Activated CD8-positive, alpha-beta memory T cell treated with anti-CD3 and anti-CD28 coated beads, Interleukin-2, amount 50 U/mL, for 4 hours (primary cell): Measurements from ENCODE around the gene FAM110A.
"Not testable (repeated sequence)": the region's sequence is repeated elsewhere in the genome, so short reads cannot be mapped to it uniquely, and the experiment has no call there.

ENCODE experiments used
- DNase-seq: peaks from one replicate; pipeline ENCODE4 v3.0.0-alpha.2; 2020

FAM110A gene

DNA sequence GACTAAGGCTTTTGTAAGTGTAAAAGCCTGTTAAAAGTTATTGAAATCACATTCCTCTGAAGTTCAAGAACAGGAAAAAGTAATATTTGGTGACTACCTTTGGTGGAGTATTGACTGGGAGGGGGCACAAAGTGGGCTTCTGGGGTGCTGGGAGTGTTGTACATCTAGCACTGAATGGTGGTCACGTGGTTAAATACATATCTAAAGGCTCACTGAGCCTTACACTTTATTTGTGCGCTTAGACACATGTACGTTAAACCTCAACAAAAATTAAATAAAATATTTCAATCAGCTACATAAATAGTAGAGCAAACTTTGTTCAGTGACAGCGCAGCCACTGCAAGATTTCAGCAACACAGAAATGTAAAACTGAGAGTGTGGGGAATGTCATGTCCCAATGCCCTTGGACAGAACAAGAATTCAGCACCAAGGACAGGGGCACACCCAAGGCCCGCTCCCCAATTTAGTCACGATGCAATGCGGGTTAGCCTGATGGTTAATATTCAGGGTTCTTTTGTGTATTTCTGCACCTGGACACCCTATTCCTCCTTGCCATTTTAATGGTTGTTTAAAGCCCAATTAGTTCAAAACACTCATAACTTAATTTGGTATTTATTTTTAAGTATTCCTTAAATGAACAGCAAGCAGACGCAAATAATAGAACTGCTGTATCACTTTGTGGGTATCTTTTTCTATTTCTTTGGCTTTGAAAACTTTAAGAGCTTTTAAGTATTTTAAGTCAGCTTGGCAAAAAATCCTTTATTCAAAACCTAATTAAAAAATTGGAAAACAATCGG is 45.2 kb downstream of the FAM110A start:
- no peak for DNase-seq

DNA sequence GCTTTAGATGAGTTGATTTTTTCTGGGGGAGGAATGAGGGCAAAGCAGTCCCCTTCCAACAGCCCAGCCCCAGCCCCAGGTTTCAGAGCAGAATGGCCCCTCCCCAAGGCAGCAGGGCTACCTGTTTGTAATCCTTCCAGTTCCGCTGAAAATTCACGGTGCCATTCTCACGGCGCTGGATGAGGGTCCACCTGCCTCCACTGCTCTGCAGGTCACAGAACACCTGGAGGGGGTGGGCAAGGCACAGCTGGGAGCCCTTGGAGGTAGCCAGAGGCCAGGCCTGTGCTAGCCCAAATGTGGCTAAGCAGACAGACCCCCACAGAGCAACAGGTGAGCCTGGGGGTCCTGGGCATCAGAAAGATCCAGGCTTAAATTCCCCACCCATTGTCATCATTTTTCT is 46.1 kb downstream of the FAM110A start:
- DNase-seq = no peak

DNA sequence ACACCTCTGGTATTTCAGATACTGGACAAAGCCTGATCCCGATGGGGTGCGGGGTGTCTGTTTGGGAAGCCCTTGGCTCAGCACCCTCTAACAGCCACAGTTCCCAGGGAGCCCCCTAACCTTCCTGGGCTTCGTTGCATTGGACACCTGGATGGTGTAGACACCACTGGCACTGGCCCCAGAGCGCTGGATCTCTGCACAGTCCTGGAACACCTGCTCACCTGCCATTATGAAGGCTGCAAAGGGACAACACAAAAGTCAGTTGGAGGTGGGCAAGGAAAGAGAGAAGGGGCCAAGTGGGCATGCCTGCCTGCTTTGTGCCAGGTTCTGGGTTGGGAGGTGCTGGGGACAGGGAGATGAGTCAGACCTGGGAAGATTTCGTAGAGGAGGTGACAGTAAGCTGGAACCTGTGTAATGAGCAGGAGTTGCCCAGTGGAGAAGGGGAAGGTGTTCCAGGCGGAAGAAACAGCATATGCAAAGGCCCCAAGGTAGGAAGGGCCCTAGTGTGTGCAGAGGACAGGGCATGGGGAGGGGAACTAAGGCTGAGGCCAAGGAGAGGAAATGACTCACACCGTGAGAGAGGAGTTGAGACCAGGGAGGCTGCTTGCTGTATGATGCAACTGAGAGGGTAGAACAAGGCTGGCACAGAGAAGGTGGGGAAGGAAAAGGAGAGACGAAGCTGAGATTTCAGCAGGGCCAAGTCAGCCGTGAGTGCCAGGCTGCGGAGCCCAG is 47.7 kb downstream of the FAM110A start:
- no peak for DNase-seq

DNA sequence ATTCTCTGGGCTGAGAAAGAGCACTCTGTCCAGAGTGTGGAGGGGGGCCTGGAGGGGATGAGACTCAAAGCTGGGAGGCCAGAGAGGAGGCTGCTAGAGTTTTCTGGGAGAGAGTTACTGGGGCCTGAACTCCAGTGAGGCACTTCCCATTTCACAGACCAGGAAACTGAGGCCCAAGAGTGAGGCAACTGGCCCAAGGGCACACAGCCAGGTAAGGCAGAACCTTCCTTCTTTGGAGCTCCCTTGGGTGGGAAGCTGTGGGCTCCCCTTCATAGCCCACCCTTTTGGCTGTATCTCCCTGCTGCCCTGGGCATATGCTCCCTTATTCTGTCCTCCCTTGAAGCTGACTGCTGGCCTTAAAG is 48.2 kb downstream of the FAM110A start:
- DNase-seq = no peak

DNA sequence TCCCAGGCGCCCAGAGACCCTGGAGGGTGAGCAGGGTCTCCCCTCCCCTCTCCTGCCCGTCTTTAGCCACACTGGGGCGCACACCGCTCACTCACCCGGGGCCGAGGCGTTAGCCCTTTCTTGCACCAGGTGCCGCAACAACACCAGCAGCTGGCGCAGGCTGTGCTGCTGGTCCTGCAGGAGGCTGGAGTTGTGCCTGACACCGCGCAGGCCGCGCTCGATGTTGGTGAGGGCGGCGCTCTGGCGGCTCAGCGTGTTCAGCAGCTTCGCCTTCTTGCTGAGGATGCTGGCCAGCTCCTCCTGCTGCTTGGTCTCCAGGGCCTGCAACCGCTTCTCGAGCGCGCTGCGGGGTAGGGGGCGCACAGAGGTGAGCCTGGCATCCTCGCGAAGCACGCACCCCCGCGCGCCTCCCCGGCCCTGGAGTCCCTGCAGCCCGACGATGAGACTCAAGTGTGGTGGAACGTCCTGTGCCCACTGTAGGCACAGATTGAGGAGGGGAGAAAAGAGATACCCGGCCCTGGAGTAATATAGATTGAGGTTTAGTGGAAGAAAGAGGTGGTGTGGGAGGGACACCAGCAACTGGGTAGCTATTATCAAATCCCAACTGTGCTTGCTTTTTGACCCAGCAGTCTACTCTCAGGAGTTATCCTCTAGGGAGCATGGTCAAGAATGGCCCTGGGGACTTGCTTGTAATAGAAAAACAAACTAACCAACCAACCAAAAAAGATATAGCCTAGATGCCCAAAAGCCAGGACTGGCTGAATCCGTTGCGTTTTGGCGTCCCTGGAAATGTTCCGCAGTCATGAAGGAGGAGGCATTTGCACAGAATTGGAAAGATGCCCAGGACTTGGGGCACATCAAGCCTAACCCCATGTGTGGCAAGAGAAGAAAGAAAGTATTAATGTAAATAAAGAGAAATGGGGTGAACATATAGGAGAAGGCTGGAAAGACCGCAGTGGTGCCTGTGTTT is 51.8 kb downstream of the FAM110A start:
- DNase-seq = no peak

DNA sequence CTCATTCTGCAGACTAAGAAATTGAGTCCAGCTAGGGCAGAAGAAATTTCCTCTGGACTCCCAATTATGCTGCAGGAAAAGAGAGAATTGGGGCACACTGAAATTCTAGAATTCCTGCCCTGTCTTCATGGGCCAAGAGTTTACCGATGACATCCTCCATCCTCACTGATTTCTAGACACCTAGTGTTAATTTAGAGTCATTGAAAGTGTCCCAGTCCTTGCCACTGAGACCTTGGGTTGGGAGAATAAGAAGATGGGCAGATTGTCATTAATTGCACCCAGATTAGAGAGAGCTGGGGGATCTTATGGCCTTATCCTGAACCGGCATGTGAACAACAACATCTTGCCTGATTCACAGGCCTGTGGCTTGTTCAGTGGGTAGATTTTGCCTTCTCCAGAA is 53.6 kb downstream of the FAM110A start:
- no peak for DNase-seq

DNA sequence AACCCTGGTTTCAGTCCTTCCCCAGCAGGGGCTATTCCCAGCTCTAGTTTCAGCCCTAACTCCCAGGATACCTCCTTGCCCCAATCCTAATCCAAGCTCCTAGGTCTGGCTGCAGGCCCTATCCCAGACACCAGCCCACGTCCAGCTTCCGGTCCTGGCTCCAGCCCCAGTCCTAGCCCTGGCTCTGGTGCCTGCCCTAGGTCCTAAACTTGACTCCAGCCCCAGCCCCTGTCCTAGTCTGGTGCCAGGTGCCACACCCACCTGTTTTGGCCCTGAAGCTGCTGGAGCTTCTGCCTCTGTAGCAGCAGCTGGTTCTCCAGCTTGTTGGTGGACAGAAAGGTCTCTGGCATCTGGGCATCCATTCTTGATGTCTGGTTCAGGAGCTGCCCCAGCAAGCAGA is 54.5 kb downstream of the FAM110A start:
- DNase-seq = no peak

DNA sequence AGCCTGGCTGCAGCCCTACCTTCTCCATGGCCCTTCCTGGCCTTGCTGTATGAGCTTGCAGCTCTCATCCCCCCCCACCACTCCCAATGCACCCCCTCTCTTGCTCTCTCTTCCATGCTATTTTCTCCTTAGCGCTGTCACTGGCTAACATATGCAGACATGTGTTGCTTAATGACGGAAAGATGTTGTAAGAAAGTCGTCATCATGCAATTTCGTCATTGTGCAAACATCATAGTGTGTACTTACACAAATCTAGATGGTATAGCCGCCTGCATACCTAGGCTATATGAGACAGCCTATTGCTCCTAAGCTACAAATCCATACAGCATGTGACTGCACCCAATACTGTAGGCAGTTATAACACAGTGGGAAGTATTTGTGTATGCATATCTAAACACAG is 55.6 kb downstream of the FAM110A start:
- no peak for DNase-seq

DNA sequence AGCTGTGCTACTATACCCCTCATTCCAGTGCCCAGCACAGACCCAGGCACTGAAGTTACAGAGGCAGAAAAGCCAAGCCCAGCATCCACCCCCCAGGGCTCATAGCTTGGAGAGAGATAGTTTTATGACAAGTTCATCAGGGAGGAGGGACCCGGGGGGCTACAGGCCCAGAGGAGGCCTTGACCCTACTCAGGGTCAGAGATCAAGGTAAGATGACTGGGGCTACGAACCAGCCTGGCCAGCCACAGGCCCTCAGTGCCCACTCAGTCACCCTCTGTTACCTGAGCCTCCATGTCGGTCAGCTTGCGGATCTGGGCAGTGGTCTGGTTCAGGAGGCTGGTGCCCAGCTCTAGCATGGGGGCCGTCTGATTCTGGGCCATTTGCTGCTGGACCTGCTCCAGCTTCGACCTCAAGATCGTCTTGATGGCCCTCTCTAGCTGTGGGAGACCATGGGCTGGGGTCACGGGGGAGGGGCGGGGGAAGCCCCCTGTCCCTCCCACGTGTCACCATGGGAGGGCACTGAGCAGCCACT is 56.5 kb downstream of the FAM110A start:
- no peak for DNase-seq

DNA sequence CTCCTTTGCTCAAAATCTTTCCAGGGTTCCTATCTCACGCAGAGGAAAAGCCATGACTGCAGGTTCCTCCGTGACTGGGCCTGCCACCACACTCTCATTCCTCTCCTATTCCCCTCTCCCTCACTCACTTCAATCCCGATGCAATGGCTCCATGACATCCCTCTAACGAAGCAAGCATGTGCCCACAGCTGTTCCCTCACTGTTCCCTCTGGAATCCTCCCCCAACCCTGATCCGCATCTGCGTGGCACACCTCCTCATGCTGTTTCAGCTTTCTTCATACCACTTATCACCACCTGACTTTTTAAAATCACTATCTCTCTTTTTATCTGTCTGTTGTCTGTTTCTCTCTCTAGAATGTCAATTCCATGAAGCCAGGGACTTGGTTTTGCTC is 57.1 kb downstream of the FAM110A start:
- DNase-seq = no peak

DNA sequence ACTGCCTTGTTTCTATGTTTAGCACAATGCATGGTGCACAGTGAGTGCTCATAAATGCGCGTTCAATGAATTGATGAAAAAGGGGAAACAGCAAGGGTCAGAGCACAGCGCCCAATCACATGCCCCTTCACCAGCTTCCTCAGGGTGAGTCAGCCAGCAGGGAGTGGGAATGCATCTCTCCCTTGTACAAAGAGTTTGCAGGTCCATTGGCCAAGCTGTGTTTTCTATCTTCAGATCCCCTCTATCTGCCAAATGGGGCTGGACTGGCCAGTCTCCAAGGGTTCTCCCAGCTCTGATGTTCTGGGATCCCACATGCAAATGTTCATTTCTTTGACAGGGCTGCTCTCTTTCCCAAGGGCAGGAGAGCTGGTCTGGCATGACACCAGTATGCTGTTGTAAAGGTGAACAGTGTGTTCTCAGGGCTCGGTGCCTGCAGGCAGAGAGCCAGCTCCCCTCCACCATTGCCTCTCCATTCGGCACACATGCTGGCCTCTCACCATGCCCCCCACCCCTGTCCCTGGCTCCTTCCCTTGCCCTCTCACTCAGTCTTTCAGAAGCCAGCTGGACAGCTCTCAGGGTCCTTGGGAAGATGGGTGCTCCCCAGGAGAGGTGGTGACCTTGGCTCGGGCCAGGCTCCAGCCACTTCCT is 57.7 kb downstream of the FAM110A start:
- DNase-seq = no peak

DNA sequence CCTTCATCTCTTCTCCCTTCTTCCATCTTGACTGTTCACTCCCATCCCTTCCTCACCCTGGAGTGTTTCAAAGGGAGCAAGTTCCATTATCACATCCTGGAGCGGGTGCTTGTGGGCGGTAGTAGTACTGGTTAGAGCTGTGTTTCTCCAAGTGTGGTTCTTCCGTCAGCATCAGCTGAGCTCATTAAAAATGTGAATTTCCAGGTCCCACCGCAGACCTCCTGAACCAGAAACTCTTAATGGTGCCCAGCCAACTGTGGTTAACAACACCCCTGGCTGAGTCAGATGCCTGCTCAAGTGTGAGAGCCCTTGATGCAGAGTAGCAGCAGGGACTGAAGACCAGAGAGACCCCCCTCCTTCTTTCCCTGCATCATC is 58.2 kb downstream of the FAM110A start:
- DNase-seq = no peak

DNA sequence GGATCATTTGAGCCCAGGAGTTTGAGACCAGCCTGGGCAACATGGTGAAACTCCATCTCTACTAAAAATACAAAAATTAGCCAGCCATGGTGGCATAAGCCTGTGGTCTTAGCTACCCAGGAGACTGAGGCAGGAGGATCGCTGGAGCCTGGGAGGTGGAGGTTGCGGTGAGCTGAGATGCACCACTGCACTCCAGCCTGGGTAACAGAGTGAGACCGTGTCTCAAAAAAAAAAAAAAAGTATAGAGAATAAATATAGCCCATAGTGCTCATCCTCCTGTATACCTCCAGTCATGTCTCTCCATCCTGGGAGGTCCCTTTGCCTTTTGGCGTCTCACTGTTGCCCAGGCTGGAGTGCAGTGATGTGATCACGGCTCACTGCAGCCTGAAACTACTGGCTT is 58.9 kb downstream of the FAM110A start:
- DNase-seq = not testable (repeated sequence)
